ENCODE data around the gene HPCAL1.

Gene HPCAL1

GRCh38 chr2:10355471-10356438 is 53.1 kb downstream of the HPCAL1 start:
- DNase-seq (ENCODE audit: low spot score) = no peak

- no peak for DNase-seq (ENCODE audit: low spot score)
Observed at GRCh38 chr2:10356439-10356811, 53.7 kb downstream of the HPCAL1 start.

- no peak for DNase-seq (ENCODE audit: low spot score)
Observed at GRCh38 chr2:10357193-10358169, 54.8 kb downstream of the HPCAL1 start.

- DNase-seq (ENCODE audit: low spot score) = no peak
Observed at GRCh38 chr2:10359246-10359645, 56.5 kb downstream of the HPCAL1 start.

- no peak for DNase-seq (ENCODE audit: low spot score)
Observed at GRCh38 chr2:10359731-10360329, 57.1 kb downstream of the HPCAL1 start.

GRCh38 chr2:10360460-10360849 is 57.8 kb downstream of the HPCAL1 start:
- DNase-seq (ENCODE audit: low spot score) = no peak

GRCh38 chr2:10360850-10361588 is 58.3 kb downstream of the HPCAL1 start:
- no peak for DNase-seq (ENCODE audit: low spot score)

GRCh38 chr2:10362096-10362897 is 59.6 kb downstream of the HPCAL1 start:
- no peak for DNase-seq (ENCODE audit: low spot score)

GRCh38 chr2:10362898-10363454 is 60.3 kb downstream of the HPCAL1 start:
- DNase-seq (ENCODE audit: low spot score) = no peak

GRCh38 chr2:10363861-10364610 is 61.3 kb downstream of the HPCAL1 start:
- no peak for DNase-seq (ENCODE audit: low spot score)

GRCh38 chr2:10365412-10365811 is 62.7 kb downstream of the HPCAL1 start:
- no peak for DNase-seq (ENCODE audit: low spot score)

- DNase-seq (ENCODE audit: low spot score) = no peak
Observed at GRCh38 chr2:10366601-10367270, 64.0 kb downstream of the HPCAL1 start.

- no peak for DNase-seq (ENCODE audit: low spot score)
Observed at GRCh38 chr2:10367472-10368439, 65.1 kb downstream of the HPCAL1 start.

- no peak for DNase-seq (ENCODE audit: low spot score)
Observed at GRCh38 chr2:10368491-10369231, 66.0 kb downstream of the HPCAL1 start.

GRCh38 chr2:10369269-10370255 is 66.9 kb downstream of the HPCAL1 start:
- DNase-seq (ENCODE audit: low spot score) = peak; percentile 86

- DNase-seq (ENCODE audit: low spot score) = no peak
Observed at GRCh38 chr2:10370390-10370789, 67.7 kb downstream of the HPCAL1 start.

Data from hematopoietic multipotent progenitor cell treated with erythropoietin and hydrocortisone succinate and interleukin-3 and kit ligand, for 17 days (in vitro differentiated cells).